DND-41 (cell line): ENCODE data around the gene PTGFR.

Experiments
- ATAC-seq: fragments of 200-7000 bp; cut with Tn5 transposase; 3 replicates; pipeline ENCODE4 v1.9.1; 2021; ENCODE audit warnings: low read depth; ENCODE audit not compliant: insufficient read depth
- DNase-seq: peaks from one replicate; pipeline ENCODE4 v3.0.0-alpha.2; 2020
- H2AFZ ChIP-seq: 2 replicates; pipeline ENCODE4 v1.6.0; 2012; ENCODE audit warnings: low read depth, low read length
- H3K27ac ChIP-seq: 2 replicates; pipeline ENCODE4 v1.5.1; 2012; ENCODE audit warnings: low read length, inconsistent platforms
- H3K27me3 ChIP-seq: fragments of 200-600 bp; sonication (generic); 2 replicates; pipeline ENCODE4 v1.6.0; 2012; ENCODE audit warnings: low read length, mild to moderate bottlenecking, inconsistent platforms; ENCODE audit not compliant: insufficient read depth, poor library complexity
- H3K36me3 ChIP-seq: 2 replicates; pipeline ENCODE4 v1.5.1; 2012; ENCODE audit warnings: low read length, inconsistent platforms; ENCODE audit not compliant: insufficient read depth
- H3K4me1 ChIP-seq: 2 replicates; pipeline ENCODE4 v1.5.1; 2012; ENCODE audit warnings: mild to moderate bottlenecking, low read length; ENCODE audit not compliant: insufficient read depth
- H3K4me2 ChIP-seq: 2 replicates; pipeline ENCODE4 v1.6.0; 2012; ENCODE audit warnings: mild to moderate bottlenecking, moderate library complexity, low read length, inconsistent platforms; ENCODE audit not compliant: insufficient read depth
- H3K4me3 ChIP-seq, 2 experiments: fragments of 200-600 bp in 1 of 2; shearing (Covaris generic) in 1 of 2; 2 replicates each; pipeline ENCODE4 v1.5.1; 2012 to 2016; ENCODE audit warnings: inconsistent platforms in 2 of 2, low read length in 2 of 2, mild to moderate bottlenecking in 2 of 2, low read depth in 1 of 2, moderate library complexity in 1 of 2
- H3K79me2 ChIP-seq: 2 replicates; pipeline ENCODE4 v1.6.0; 2012; ENCODE audit warnings: low read length, inconsistent platforms; ENCODE audit not compliant: insufficient read depth
- H3K9ac ChIP-seq: 2 replicates; pipeline ENCODE4 v1.6.0; 2012; ENCODE audit warnings: low read depth, mild to moderate bottlenecking, inconsistent platforms, low read length, moderate library complexity
- H3K9me3 ChIP-seq: 2 replicates; pipeline ENCODE4 v1.5.1; 2012; ENCODE audit warnings: low read length, moderate library complexity, mild to moderate bottlenecking, inconsistent platforms; ENCODE audit not compliant: insufficient read depth, severe bottlenecking
- H4K20me1 ChIP-seq: 2 replicates; pipeline ENCODE4 v1.6.0; 2012; ENCODE audit warnings: low read length; ENCODE audit not compliant: insufficient read depth
- CTCF ChIP-seq: IDR thresholded peaks from 2 replicates; pipeline ENCODE4 v1.5.1; 2012; ENCODE audit warnings: borderline replicate concordance, low read length, moderate library complexity, mild to moderate bottlenecking; ENCODE audit not compliant: poor library complexity, severe bottlenecking; ENCODE audit errors: extremely low read depth
- EZH2 ChIP-seq: IDR thresholded peaks from 3 replicates; pipeline ENCODE4 v1.6.1; 2012; ENCODE audit warnings: borderline replicate concordance, low read depth, mild to moderate bottlenecking, moderate library complexity, low read length, inconsistent platforms; ENCODE audit not compliant: severe bottlenecking

PTGFR gene

GRCh38 chr1:78472851-78473496 is 17.8 kb upstream of the PTGFR start:
- Histone ChIP-seq H3K36me3 (no peaks in the 10 kb centered on the region), H2AFZ (no peak overlapping the region), H3K9me3 (no peaks in the 10 kb centered on the region), H3K4me2 (no peak overlapping the region), H3K27me3 (no peaks in the 10 kb centered on the region), H3K4me3 (no peak overlapping the region), H3K4me1 (no peaks in the 10 kb centered on the region), H3K79me2 (no peaks in the 10 kb centered on the region), H4K20me1 (no peaks in the 10 kb centered on the region), H3K9ac (no peak overlapping the region), H3K27ac (no peak overlapping the region)
- TF ChIP-seq EZH2 = no peak
- no peak for TF ChIP-seq CTCF
- ATAC-seq (no peak), DNase-seq (no peak)

- Histone ChIP-seq H3K9me3 (no peaks in the 10 kb centered on the region), H3K4me3 (no peak overlapping the region), H3K27ac (no peak overlapping the region), H3K9ac (no peak overlapping the region), H3K4me2 (no peak overlapping the region), H3K27me3 (no peaks in the 10 kb centered on the region), H3K36me3 (no peaks in the 10 kb centered on the region), H4K20me1 (no peaks in the 10 kb centered on the region), H2AFZ (no peak overlapping the region), H3K4me1 (no peaks in the 10 kb centered on the region), H3K79me2 (no peaks in the 10 kb centered on the region)
- DNase-seq = no peak
- TF ChIP-seq EZH2 = no peak
- TF ChIP-seq CTCF = no peak
- no peak for ATAC-seq
Observed at GRCh38 chr1:78474092-78474491, 16.7 kb upstream of the PTGFR start.

GRCh38 chr1:78475888-78476610 is 14.7 kb upstream of the PTGFR start:
- H3K9me3 ChIP-seq = no peaks in the 10 kb centered on the region
- H3K4me1 ChIP-seq = no peaks in the 10 kb centered on the region
- H3K27me3 ChIP-seq = no peaks in the 10 kb centered on the region
- H4K20me1 ChIP-seq = no peaks in the 10 kb centered on the region
- no peak for DNase-seq
- no peaks in the 10 kb centered on the region for H3K36me3 ChIP-seq
- H3K4me2 ChIP-seq = no peak overlapping the region
- H3K9ac ChIP-seq = no peak overlapping the region
- H2AFZ ChIP-seq = no peak overlapping the region
- no peak for ATAC-seq
- TF ChIP-seq EZH2 (no peak), CTCF (no peak)
- no peaks in the 10 kb centered on the region for H3K79me2 ChIP-seq
- no peak overlapping the region for H3K27ac ChIP-seq
- H3K4me3 ChIP-seq = no peak overlapping the region
